GM23338 (cell line): Measurements from ENCODE around the gene ENC1. TPM values are rescaled to one million over a fixed set of nuclear protein-coding genes. Genes with fewer than 3 reads are reported as not detected.
A peak's percentile ranks its signal among the peaks of the same experiment; 100 is the strongest.

ENCODE experiments used
- ATAC-seq: fragments of 200-7000 bp; cut with Tn5 transposase; 3 replicates; pipeline ENCODE4 v1.9.1; 2020
- DNase-seq: peaks from one replicate; pipeline ENCODE4 v3.0.0-alpha.2; 2015; ENCODE audit warnings: low spot score
- H2AFZ ChIP-seq: fragments of 200-600 bp; sonication (generic); 2 replicates; pipeline ENCODE4 v1.8.0; 2016; ENCODE audit warnings: antibody characterized with exemption, mild to moderate bottlenecking, moderate library complexity
- H3F3A ChIP-seq: fragments of 200-600 bp; sonication (generic); replicated peaks from 2 replicates; pipeline ENCODE4 v1.8.0; 2017; ENCODE audit warnings: antibody characterized with exemption, mixed run types, low read depth
- H3K27ac ChIP-seq: fragments of 200-600 bp; sonication (generic); 2 replicates; pipeline ENCODE4 v1.6.1; 2016; ENCODE audit warnings: low read depth
- H3K27me3 ChIP-seq: fragments of 200-600 bp; sonication (generic); 2 replicates; pipeline ENCODE4 v1.8.0; 2016; ENCODE audit warnings: mild to moderate bottlenecking, mixed run types, moderate library complexity; ENCODE audit not compliant: insufficient read depth
- H3K36me3 ChIP-seq: fragments of 200-600 bp; sonication (generic); 2 replicates; pipeline ENCODE4 v1.8.0; 2016; ENCODE audit warnings: mild to moderate bottlenecking; ENCODE audit not compliant: insufficient read depth
- H3K4me1 ChIP-seq: fragments of 200-600 bp; sonication (generic); 2 replicates; pipeline ENCODE4 v1.8.0; 2016; ENCODE audit warnings: mild to moderate bottlenecking, moderate library complexity; ENCODE audit not compliant: insufficient read depth
- H3K4me2 ChIP-seq: fragments of 200-600 bp; sonication (generic); 2 replicates; pipeline ENCODE4 v1.7.1; 2017; ENCODE audit warnings: mixed run types
- H3K4me3 ChIP-seq: fragments of 200-600 bp; sonication (generic); 2 replicates; pipeline ENCODE4 v1.6.1; 2016; ENCODE audit warnings: mixed run types
- H3K79me2 ChIP-seq: fragments of 200-600 bp; sonication (generic); replicated peaks from 2 replicates; pipeline ENCODE4 v1.8.0; 2017; ENCODE audit warnings: mild to moderate bottlenecking; ENCODE audit not compliant: insufficient read depth
- H3K9me2 ChIP-seq: fragments of 200-600 bp; sonication (generic); 2 replicates; pipeline ENCODE4 v1.8.0; 2017; ENCODE audit not compliant: insufficient read depth
- H4K20me1 ChIP-seq: fragments of 200-600 bp; sonication (generic); replicated peaks from 2 replicates; pipeline ENCODE4 v1.8.0; 2017; ENCODE audit warnings: mild to moderate bottlenecking; ENCODE audit not compliant: insufficient read depth
- H3K27ac Mint-ChIP-seq: 2 replicates; pipeline ENCODE4 v1.8.0; 2020; ENCODE audit warnings: inconsistent platforms, mild to moderate bottlenecking, moderate library complexity, mixed read lengths
- H3K27me3 Mint-ChIP-seq: 3 replicates; pipeline ENCODE4 v1.8.0; 2022; ENCODE audit warnings: low read depth, mild to moderate bottlenecking, moderate library complexity, mixed read lengths, inconsistent platforms; ENCODE audit not compliant: insufficient read depth, poor library complexity
- H3K36me3 Mint-ChIP-seq: 3 replicates; pipeline ENCODE4 v1.8.0; 2021; ENCODE audit warnings: low read depth, mild to moderate bottlenecking, inconsistent platforms, moderate library complexity, mixed read lengths
- H3K4me1 Mint-ChIP-seq: 3 replicates; pipeline ENCODE4 v1.8.0; 2020; ENCODE audit warnings: mild to moderate bottlenecking, inconsistent platforms, mixed read lengths
- H3K4me3 Mint-ChIP-seq: 3 replicates; pipeline ENCODE4 v1.8.0; 2021; ENCODE audit warnings: moderate library complexity, mild to moderate bottlenecking, inconsistent platforms, mixed read lengths
- H3K9me3 Mint-ChIP-seq: 3 replicates; pipeline ENCODE4 v1.8.0; 2020; ENCODE audit warnings: moderate library complexity, mild to moderate bottlenecking, inconsistent platforms, mixed read lengths
- CREB1 ChIP-seq: fragments of 250-450 bp; sonication (Bioruptor Pico); IDR thresholded peaks from 2 replicates; pipeline ENCODE4 v1.5.0; 2020; ENCODE audit warnings: low read depth, mild to moderate bottlenecking, moderate library complexity
- CTCF ChIP-seq, 2 experiments: fragments of 200-600 bp in 1 of 2; sonication (generic) in 1 of 2; conservative IDR thresholded peaks; 2 replicates each; pipeline versions ENCODE4 v1.5.1 to v1.6.1; 2016 to 2017; ENCODE audit warnings: antibody characterized with exemption in 2 of 2, low read depth in 2 of 2, mild to moderate bottlenecking in 2 of 2, moderate library complexity in 1 of 2
- ETS1 ChIP-seq: IDR thresholded peaks from 2 replicates; pipeline ENCODE4 v1.6.1; 2016; ENCODE audit warnings: antibody characterized with exemption
- JUNB ChIP-seq: IDR thresholded peaks from one replicate; pipeline ENCODE4 v1.6.1; 2016; ENCODE audit warnings: antibody characterized with exemption; ENCODE audit not compliant: unreplicated experiment
- NANOG ChIP-seq: IDR thresholded peaks from 2 replicates; pipeline ENCODE4 v1.6.1; 2016; ENCODE audit warnings: antibody characterized with exemption, borderline replicate concordance
- POLR2AphosphoS5 ChIP-seq: IDR thresholded peaks from 2 replicates; pipeline ENCODE4 v1.6.1; 2016; ENCODE audit warnings: antibody characterized with exemption, low read depth
- ZNF462 ChIP-seq: fragments of 250-450 bp; sonication (Bioruptor Pico); IDR thresholded peaks from 2 replicates; pipeline ENCODE4 v1.5.0; 2020; ENCODE audit warnings: mild to moderate bottlenecking, moderate library complexity
- polyA plus RNA-seq: library from polyadenylated mRNA; unstranded; fragments of >200 nt; fragmentation: Nextera tagmentation; extraction: Ambion mirVana; gene quantifications from 2 replicates; pipeline ENCODE4 v1.2.1, GENCODE V29; 2016
- total RNA-seq: library from RNA; depleted of rRNA; stranded (reverse); fragments of >200 nt; shearing (Covaris generic); gene quantifications from 2 replicates; pipeline ENCODE4 v1.2.3, GENCODE V29; 2014

Gene ENC1
- total and polyA plus RNA-seq, 2 experiments from 2014 or later = 8.2 to 27.9 TPM

- Mint-ChIP-seq H3K9me3 (no peaks in the 10 kb centered on the region), H3K4me1 (peaks cover 33% of the 10 kb centered on the region), H3K27ac (no peak overlapping the region), H3K4me3 (peak overlapping the region; percentile 95), H3K36me3 (no peaks in the 10 kb centered on the region; the same call in 2 of the 3 replicates), H3K27me3 (peaks cover 13% of the 10 kb centered on the region)
- TF ChIP-seq CTCF (conservative IDR thresholded peaks at IDR 0.05; ENCODE audit: low read depth in 2 of 2) (peak; percentile 48 to 61), ETS1 (no peak), NANOG (no peak), CREB1 (no peak)
- Histone ChIP-seq H3K4me2 (peak overlapping the region; percentile 99), H3K36me3 (no peaks in the 10 kb centered on the region), H3K4me3 (peak overlapping the region; percentile 99), H3K4me1 (peaks cover 28% of the 10 kb centered on the region), H3K9me2 (no peaks in the 10 kb centered on the region), H4K20me1 (peaks cover 25% of the 10 kb centered on the region), H3K79me2 (peaks cover 30% of the 10 kb centered on the region), H3F3A (0 out of 2 replicates have a peak, but pooled peaks cover 6% of the 10 kb centered on the region), H3K27ac (no peak overlapping the region), H2AFZ (peak overlapping the region; percentile 98), H3K27me3 (peaks cover 43% of the 10 kb centered on the region)
- peak; percentile 45 for DNase-seq
- ATAC-seq = no peak
Measured at GRCh38 chr5:74641735-74642542, 1.4 kb upstream of the ENC1 start.

GRCh38 chr5:74640954-74641734 lies 616 bp upstream of the ENC1 start:
- Histone ChIP-seq H4K20me1 (peaks cover 26% of the 10 kb centered on the region), H3K27ac (peak overlapping the region; percentile 87; the same call in 1 of the 2 replicates), H3K36me3 (no peaks in the 10 kb centered on the region), H3K9me2 (no peaks in the 10 kb centered on the region), H3K79me2 (peaks cover 37% of the 10 kb centered on the region), H3F3A (0 out of 2 replicates have a peak, but pooled peaks cover 6% of the 10 kb centered on the region), H2AFZ (peak overlapping the region; percentile 98), H3K4me2 (peak overlapping the region; percentile 99), H3K4me1 (peaks cover 28% of the 10 kb centered on the region), H3K4me3 (peak overlapping the region; percentile 99), H3K27me3 (peaks cover 43% of the 10 kb centered on the region)
- Mint-ChIP-seq H3K4me3 (peak overlapping the region; percentile 95), H3K4me1 (peaks cover 37% of the 10 kb centered on the region), H3K27ac (no peak overlapping the region), H3K27me3 (peaks cover 13% of the 10 kb centered on the region), H3K36me3 (peaks cover under 1% of the 10 kb centered on the region), H3K9me3 (no peaks in the 10 kb centered on the region)
- DNase-seq (peak; percentile 84), ATAC-seq (peak; percentile 27)
- TF ChIP-seq JUNB (no peak), ZNF462 (CRISPR knock-in tag) (no peak), POLR2AphosphoS5 (peak; percentile 48; the same call in 1 of the 2 replicates)
